Heart left ventricle (tissue), 13 donors: ENCODE results near the gene OTUD4.

Source experiments
- CTCF ChIP-seq, 12 donors: fragments of 200-600 bp; sonication (generic) in 4 of 12; IDR thresholded peaks; one replicate each; pipeline versions ENCODE4 v1.5.0 to v1.8.0; 2018 to 2022; ENCODE audit warnings: antibody characterized with exemption in 12 of 12, mild to moderate bottlenecking in 5 of 12
- POLR2A ChIP-seq, 2 donors: fragments of 450-650 bp; IDR thresholded peaks; one replicate each; pipeline ENCODE4 v1.6.1; 2017; ENCODE audit warnings: antibody characterized with exemption in 2 of 2, mild to moderate bottlenecking in 2 of 2, moderate library complexity in 2 of 2
- donor health status: ischemic (EF 13 %, LVEDD 7.1; RV severe dilation, severe dysfunction).
- donor health status: DM: no; HTN: yes; CAD: no.
- donor health status: DM: no; HTN: no; CAD: no.
- donor health status: ischemic (EF 25% LVEDD 6.9; RV normal size, moderate dysfunction).
- donor health status: ischemic (EF 25% LVEDD 5.7; RV mildly dilated, moderate dysfunction).
- donor health status: ischemic (EF 35%, LVEDD 5.7; RV mildly dilated, moderate dysfunction).
- donor health status: nonischemic (EF 11% LVEDD 7.7; RV severe dilation, severe dysfunction).
- donor health status: DM: yes; HTN: yes; CAD: no.
- donor health status: PGD.
- donor health status: ischemic (EF 29% LVEDD 5.4; RV normal size, mild dysfunction).
- donor health status: nonischemic (EF 23%, LVEDD 6.1; RV moderate dilation, normal function).

GRCh38 chr4:145216535-145216934 lies 36.1 kb upstream of the OTUD4 start:
- TF ChIP-seq CTCF (IDR thresholded peaks at IDR 0.05) (peak in 11 of 12 donors; percentile 33 to 66 (median 53)), POLR2A (IDR thresholded peaks at IDR 0.05) (no peak)
